ENCODE results near the gene ACCS. TPM values are rescaled to one million over a fixed set of nuclear protein-coding genes. Genes with fewer than 3 reads are reported as not detected.

ACCS gene
- 6.4 and 6.5 TPM in 2 replicates for total RNA-seq

GRCh38 chr11:44065841-44066731, at the start of gene ACCS:
ACCS (plus strand) TSS chr11:44066270; CDS start chr11:44067628, 1,358 bp downstream.

GRCh38 chr11:44047931-44048431, 18.1 kb upstream of the ACCS start, which contains the start of gene ACCSL:
ACCSL (plus strand) TSS chr11:44047981; CDS start chr11:44048037, 56 bp downstream.

GRCh38 chr11:44095506-44096359, 29.7 kb downstream of the ACCS start, which contains the start of gene EXT2:
EXT2 (plus strand) TSS chr11:44095678; CDS start chr11:44107713, 12,035 bp downstream.

Other genes starting within 250 kb of the ACCS start
- gene ALKBH3, start 185.4 kb upstream of the ACCS start, total RNA-seq = 22.0 and 22.3 TPM in 2 replicates
- 0.97 and 1.5 TPM in 2 replicates for gene C11orf96, start 123.6 kb upstream of the ACCS start, total RNA-seq
- gene ACCSL, start 18.3 kb upstream of the ACCS start, total RNA-seq = not detected in 2 replicates
- gene EXT2, start 29.4 kb downstream of the ACCS start, total RNA-seq = 324 and 375 TPM in 2 replicates
- not detected in 2 replicates for gene ALX4, start 243.9 kb downstream of the ACCS start, total RNA-seq